Fibroblast of peridontal ligament (primary cell): Measurements from ENCODE around the gene SIRPG.
"Not testable (repeated sequence)": the region's sequence is repeated elsewhere in the genome, so short reads cannot be mapped to it uniquely, and the experiment has no call there.

Source experiments
- DNase-seq: peaks from one replicate; pipeline ENCODE4 v3.0.0-alpha.2; 2010; ENCODE audit errors: extremely low read depth

The SIRPG gene

GRCh38 chr20:1671891-1672669 is 14.5 kb upstream of the SIRPG start:
- DNase-seq: no peak

DNA sequence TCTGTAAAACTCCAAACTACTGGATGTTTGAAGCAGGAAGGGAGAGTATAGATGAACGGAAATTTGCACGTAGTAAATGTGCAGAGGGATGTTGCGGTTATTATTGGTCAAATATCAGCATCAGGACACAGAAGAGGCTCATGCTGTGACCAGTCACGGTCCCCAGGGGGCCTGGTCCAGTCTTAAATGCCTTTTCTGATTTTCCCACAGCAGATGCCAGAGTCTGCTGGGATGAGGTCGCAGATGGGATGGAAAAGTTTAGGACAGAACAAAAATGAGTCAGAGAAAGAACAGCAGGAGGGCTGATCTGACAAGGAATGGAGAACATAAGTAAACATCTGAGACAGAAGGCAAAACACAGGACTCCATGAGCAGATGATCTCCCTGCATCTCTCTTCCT is 11.7 kb upstream of the SIRPG start:
- no peak for DNase-seq

DNA sequence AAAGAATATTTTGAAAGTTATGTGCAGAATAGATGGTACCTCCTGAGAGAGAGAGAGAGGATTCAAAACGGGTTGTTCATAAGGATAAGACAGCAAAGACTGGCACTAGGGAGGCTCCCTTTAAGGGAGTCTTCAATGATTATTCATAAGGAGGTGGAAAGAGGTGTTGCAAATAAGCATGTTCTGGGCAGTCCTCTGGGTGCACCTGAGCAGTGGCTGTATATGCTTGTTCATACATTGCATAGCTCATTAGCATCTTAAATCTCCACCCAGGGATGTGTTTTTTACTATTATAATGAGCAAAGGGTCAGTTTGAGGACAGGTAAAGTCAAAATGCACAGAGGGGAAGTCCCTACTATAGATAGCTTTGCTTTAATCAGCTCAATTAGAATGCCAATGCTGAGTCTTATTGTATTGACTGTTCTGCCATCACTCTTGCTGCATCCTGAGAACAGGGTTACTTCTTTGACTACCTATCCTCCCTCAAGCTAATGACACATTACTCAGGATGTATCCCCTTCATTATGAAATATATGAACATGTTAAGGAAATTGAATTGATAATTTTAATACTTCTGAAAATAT is 10.0 kb upstream of the SIRPG start:
- no peak for DNase-seq

- DNase-seq: no peak
These were observed 9.2 kb upstream of the SIRPG start for GRCh38 chr20:1666802-1667201.

DNA sequence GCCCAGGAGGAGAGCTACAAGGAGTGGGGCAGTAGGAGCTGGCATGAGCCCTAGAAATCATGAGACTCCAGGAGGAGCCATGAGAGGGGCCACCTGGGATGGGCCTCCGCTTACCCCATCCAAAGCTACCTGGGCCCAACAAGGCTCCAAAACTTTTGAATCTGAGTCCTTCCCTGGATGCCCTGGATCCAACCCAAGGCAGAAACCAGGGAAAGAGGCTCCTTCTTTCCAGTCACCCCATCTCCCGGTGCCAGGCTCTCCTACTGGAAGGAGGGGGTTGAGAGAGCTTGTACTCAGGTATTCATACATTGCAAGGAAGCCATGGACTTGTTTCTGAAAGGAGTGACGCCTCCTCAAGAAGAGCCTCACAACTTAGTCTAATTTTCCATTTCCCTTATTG is 7.8 kb upstream of the SIRPG start:
- no peak for DNase-seq

GRCh38 chr20:1664911-1665310 is 7.3 kb upstream of the SIRPG start:
- no peak for DNase-seq

- peak; percentile 6 for DNase-seq
These were observed 6.3 kb upstream of the SIRPG start for GRCh38 chr20:1663917-1664316.

GRCh38 chr20:1661542-1662299 is 4.1 kb upstream of the SIRPG start:
- DNase-seq: no peak

- no peak for DNase-seq
These were observed 2.7 kb upstream of the SIRPG start for GRCh38 chr20:1660246-1660645.

DNA sequence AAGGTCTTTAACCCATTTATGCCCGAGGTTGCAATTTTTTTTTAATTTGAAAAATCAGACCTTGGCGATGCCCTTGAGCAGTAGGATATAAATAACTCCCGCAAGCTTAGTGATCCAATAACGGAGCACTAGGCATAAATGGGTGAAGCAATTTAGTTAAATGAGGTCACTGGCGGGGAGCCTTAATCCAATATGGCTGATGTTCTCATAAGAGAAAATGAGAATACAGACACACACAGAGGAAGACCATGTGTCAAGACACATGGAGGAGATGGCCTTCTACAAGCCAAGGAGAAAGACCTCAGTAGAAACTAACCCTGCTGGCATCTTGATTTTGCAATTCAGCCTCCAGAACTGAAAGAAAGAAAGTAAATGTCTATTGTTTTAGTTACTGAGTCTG is 735 bp downstream of the SIRPG start:
- no peak for DNase-seq

DNA sequence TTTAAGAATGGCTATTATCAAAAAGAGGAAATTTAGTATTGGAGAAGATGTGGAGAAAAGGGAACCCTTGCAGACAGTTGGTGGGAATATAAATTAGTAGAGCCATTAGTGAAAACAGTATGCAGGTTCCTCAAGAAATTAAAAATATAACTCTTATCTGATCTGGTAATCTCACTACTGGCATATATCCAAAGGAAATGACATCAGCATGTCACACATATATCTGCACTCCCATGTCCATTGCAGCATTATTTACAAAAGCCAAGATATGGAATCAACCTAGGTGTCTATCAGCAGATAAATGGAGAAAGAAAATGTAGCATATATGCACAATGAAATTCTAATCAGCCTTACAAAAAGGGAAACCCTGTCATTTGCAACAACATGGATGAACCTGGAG is 2.6 kb downstream of the SIRPG start:
- DNase-seq: no peak

GRCh38 chr20:1652960-1653359 is 4.6 kb downstream of the SIRPG start:
- DNase-seq: no peak

DNA sequence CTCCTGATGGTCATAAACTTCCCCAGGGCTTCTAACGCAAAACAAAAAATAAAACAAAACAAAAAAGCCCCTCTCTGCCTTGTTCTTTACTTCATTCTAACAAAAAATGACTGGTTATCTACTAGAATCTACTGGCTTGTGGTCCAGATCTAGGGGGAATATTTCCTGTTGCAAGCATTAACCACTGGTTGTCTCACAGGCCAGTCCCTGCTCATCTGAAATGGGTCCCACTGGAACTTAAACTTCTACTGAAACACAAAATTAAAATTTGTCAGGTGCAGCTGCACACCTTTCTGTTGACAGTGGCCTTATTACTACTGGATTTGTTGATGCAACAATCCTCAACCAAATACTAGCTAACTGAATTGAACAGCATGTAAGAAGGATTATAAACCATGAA is 5.5 kb downstream of the SIRPG start:
- no peak for DNase-seq

GRCh38 chr20:1651268-1652058 is 6.1 kb downstream of the SIRPG start:
- no peak for DNase-seq

- no peak for DNase-seq
These were observed 9.5 kb downstream of the SIRPG start for GRCh38 chr20:1648101-1648500.

GRCh38 chr20:1646975-1647431 is 10.6 kb downstream of the SIRPG start:
- DNase-seq: no peak

- no peak for DNase-seq
These were observed 13.2 kb downstream of the SIRPG start for GRCh38 chr20:1644101-1644962.

GRCh38 chr20:1638643-1639042 is 18.9 kb downstream of the SIRPG start:
- not testable (repeated sequence) for DNase-seq

DNA sequence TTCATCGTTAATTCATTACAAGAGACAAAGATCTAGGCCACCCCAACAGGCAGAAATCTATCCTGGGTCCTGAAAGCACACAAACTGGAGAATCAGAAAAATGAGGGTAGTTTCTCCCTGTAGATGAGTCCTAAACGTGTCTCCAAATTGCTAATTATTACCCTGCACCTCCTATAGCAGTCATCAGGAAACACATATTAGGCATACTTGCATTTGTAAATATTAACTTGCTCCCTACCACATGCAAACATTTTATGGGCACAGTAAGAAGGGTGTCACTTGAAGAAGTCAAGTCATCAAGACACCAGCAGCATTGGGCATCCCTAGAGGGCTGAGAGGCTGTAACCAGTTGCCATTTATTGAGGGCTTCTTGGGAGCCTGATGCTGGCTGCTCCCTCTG is 19.8 kb downstream of the SIRPG start:
- no peak for DNase-seq

DNA sequence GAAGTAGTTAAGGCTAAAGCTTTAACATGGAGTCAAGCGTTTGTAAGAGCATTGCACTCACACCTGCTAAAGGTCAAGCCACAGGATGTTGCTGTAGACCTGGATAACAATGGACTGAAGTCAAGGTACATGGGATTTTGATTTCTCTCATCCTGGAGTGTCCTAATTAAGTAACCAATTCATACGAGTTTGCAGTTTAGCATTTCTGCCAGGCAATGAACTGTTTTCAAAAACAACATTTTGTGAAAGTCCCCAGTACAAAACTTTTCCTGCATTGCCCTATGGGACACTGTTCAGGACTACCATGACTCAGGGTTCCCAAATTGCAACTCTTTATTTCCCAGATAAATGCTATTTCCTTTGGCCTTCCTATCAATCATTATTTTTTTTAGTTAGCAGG is 20.4 kb downstream of the SIRPG start:
- no peak for DNase-seq

- no peak for DNase-seq
These were observed 21.0 kb downstream of the SIRPG start for GRCh38 chr20:1636621-1637020.
